Lower leg skin (tissue), 3 donors: ENCODE data around the gene MAPT.

Source experiments
- CTCF ChIP-seq, 3 donors: fragments of 450-650 bp; IDR thresholded peaks; one replicate each; pipeline ENCODE4 v1.5.1; 2016; ENCODE audit warnings: antibody characterized with exemption in 3 of 3, mild to moderate bottlenecking in 3 of 3, moderate library complexity in 2 of 3
- POLR2A ChIP-seq, 2 donors: fragments of 450-650 bp; IDR thresholded peaks; one replicate each; pipeline ENCODE4 v1.6.1; 2016 to 2017; ENCODE audit warnings: antibody characterized with exemption in 2 of 2, mild to moderate bottlenecking in 1 of 2, moderate library complexity in 1 of 2

GRCh38 chr17:45961206-45961605, 66.9 kb downstream of the MAPT start:
- no peak for TF ChIP-seq CTCF (IDR thresholded peaks at IDR 0.05)
- no peak for TF ChIP-seq POLR2A (IDR thresholded peaks at IDR 0.05)
